HepG2 (cell line): Measurements from ENCODE around the gene BAZ2A. TPM values are rescaled to one million over a fixed set of nuclear protein-coding genes. Genes with fewer than 3 reads are reported as not detected.
A peak's percentile ranks its signal among the peaks of the same experiment; 100 is the strongest.

Experiments
- CTCF ChIP-seq: sonication (generic); formaldehyde crosslinking; IDR thresholded peaks from 2 replicates; pipeline ENCODE4 v1.5.0; 2020; ENCODE audit warnings: mild to moderate bottlenecking, missing genetic modification reagents, moderate library complexity
- DZIP1 ChIP-seq: sonication (generic); formaldehyde crosslinking; IDR thresholded peaks from 2 replicates; pipeline ENCODE4 v1.5.0; 2020; ENCODE audit warnings: mild to moderate bottlenecking, missing genetic modification reagents
- ELF1 ChIP-seq: sonication (generic); formaldehyde crosslinking; IDR thresholded peaks from 2 replicates; pipeline ENCODE4 v1.4.0; 2020; ENCODE audit warnings: missing genetic modification reagents
- HINFP ChIP-seq: sonication (generic); formaldehyde crosslinking; IDR thresholded peaks from 2 replicates; pipeline ENCODE4 v1.4.0; 2020; ENCODE audit warnings: low read depth, mild to moderate bottlenecking, missing genetic modification reagents
- HNF4A ChIP-seq: sonication (generic); formaldehyde crosslinking; IDR thresholded peaks from 2 replicates; pipeline ENCODE4 v1.4.0; 2020; ENCODE audit warnings: missing genetic modification reagents
- IKZF5 ChIP-seq: IDR thresholded peaks from 2 replicates; pipeline ENCODE4 v1.6.1; 2018; ENCODE audit warnings: missing genetic modification reagents, mild to moderate bottlenecking, missing compliant biosample characterization
- MED1 ChIP-seq: sonication (generic); formaldehyde crosslinking; IDR thresholded peaks from 2 replicates; pipeline ENCODE4 v1.4.0; 2020; ENCODE audit warnings: missing genetic modification reagents
- PITX1 ChIP-seq: sonication (generic); formaldehyde crosslinking; IDR thresholded peaks from 2 replicates; pipeline ENCODE4 v1.5.1; 2020; ENCODE audit warnings: mild to moderate bottlenecking, missing genetic modification reagents
- POLR2AphosphoS5 ChIP-seq: IDR thresholded peaks from 2 replicates; pipeline ENCODE4 v1.6.1; 2012; ENCODE audit warnings: low read depth, low read length
- RFX5 ChIP-seq: IDR thresholded peaks from 2 replicates; pipeline ENCODE4 v1.6.1; 2011; ENCODE audit warnings: low read depth, low read length, improper control_type of control experiment
- STAT6 ChIP-seq: sonication (generic); formaldehyde crosslinking; IDR thresholded peaks from 2 replicates; pipeline ENCODE4 v1.4.0; 2020; ENCODE audit warnings: missing genetic modification reagents, mild to moderate bottlenecking, borderline replicate concordance
- THAP9 ChIP-seq: sonication (generic); formaldehyde crosslinking; IDR thresholded peaks from 2 replicates; pipeline ENCODE4; 2020; ENCODE audit warnings: missing genetic modification reagents, mild to moderate bottlenecking, borderline replicate concordance
- ZBTB43 ChIP-seq: sonication (generic); formaldehyde crosslinking; conservative IDR thresholded peaks from 2 replicates; pipeline ENCODE4 v1.4.0; 2020; ENCODE audit warnings: missing genetic modification reagents
- ZNF253 ChIP-seq: sonication (generic); formaldehyde crosslinking; IDR thresholded peaks from 2 replicates; pipeline ENCODE4 v1.8.0; 2022; ENCODE audit warnings: mild to moderate bottlenecking, missing genetic modification reagents, borderline replicate concordance
- polyA plus RNA-seq, 8 experiments: library from polyadenylated mRNA; depleted of rRNA in 3 of 8; stranded (reverse) in 7 of 8; unstranded in 1 of 8; fragments of >200 nt; fragmentation: Illumina TruSeq in 4 of 8; extraction: Trizol in 4 of 8; gene quantifications; 2 replicates each; pipeline versions ENCODE4 v1.2.1 to v1.2.3, GENCODE V29; 2011 to 2016; ENCODE audit warnings: low read depth in 4 of 8, missing spikeins in 1 of 8, mixed read lengths in 1 of 8; ENCODE audit not compliant: insufficient read depth in 1 of 8
- total RNA-seq, 5 experiments: library from RNA; depleted of rRNA; stranded (reverse); fragments of >200 nt; fragmentation: Illumina TruSeq; extraction: Trizol; gene quantifications; 2 replicates each; pipeline ENCODE4 v1.2.3, GENCODE V29; 2016; ENCODE audit warnings: low read depth in 1 of 5

The BAZ2A gene
- total and polyA plus RNA-seq, 2 of the 13 experiments (the other 11 are each of a cell fraction or from before 2014, with no cell fraction given): 21.8 to 73.5 TPM

GRCh38 chr12:56565510-56566101 lies 64.5 kb downstream of the BAZ2A start (continued):
- no peak for TF ChIP-seq STAT6
- no peak for TF ChIP-seq PITX1 (CRISPR knock-in tag)
- peak; percentile 18; the same call in 1 of the 2 replicates for TF ChIP-seq CTCF (CRISPR knock-in tag)
- peak; percentile 63 for TF ChIP-seq HNF4A
- TF ChIP-seq ZBTB43 (CRISPR knock-in tag): no peak
- TF ChIP-seq THAP9 (CRISPR knock-in tag): peak; percentile 31; the same call in 1 of the 2 replicates
- peak; percentile 39; the same call in 1 of the 2 replicates for TF ChIP-seq IKZF5 (CRISPR knock-in tag)
- TF ChIP-seq POLR2AphosphoS5: peak; percentile 48; the same call in 1 of the 2 replicates
- TF ChIP-seq HINFP (CRISPR knock-in tag): no peak
- TF ChIP-seq ELF1 (CRISPR knock-in tag): peak; percentile 37
- TF ChIP-seq DZIP1: no peak
- no peak for TF ChIP-seq ZNF253 (CRISPR knock-in tag)
- TF ChIP-seq MED1 (CRISPR knock-in tag): peak; percentile 24; the same call in 1 of the 2 replicates
- peak; percentile 51; the same call in 1 of the 2 replicates for TF ChIP-seq RFX5
